Measurements from ENCODE around the gene BAHCC1.

Gene BAHCC1

GRCh38 chr17:81428121-81428515 lies 32.9 kb downstream of the BAHCC1 start:
- DNase-seq = peak; percentile 28

DNA sequence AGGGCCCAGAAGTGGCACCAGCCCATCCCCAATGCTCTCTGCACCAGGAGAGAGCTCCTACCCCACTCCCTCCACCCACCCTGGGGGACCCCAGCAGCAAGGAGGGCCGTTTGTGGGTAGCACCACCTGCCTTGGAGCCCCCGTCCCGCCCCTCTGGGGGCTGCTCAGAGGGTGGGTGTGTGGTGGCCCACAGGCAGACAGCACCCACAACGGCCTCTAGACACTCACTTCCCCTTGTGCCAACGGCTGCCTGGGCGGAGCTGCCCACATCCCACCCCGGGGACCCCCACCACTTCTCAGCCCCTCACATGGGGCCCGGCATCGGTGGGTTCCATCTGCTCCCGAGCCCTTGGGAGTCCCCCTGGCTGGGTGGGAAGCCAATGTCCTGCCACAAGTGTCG lies 33.3 kb downstream of the BAHCC1 start:
- DNase-seq = no peak

DNA sequence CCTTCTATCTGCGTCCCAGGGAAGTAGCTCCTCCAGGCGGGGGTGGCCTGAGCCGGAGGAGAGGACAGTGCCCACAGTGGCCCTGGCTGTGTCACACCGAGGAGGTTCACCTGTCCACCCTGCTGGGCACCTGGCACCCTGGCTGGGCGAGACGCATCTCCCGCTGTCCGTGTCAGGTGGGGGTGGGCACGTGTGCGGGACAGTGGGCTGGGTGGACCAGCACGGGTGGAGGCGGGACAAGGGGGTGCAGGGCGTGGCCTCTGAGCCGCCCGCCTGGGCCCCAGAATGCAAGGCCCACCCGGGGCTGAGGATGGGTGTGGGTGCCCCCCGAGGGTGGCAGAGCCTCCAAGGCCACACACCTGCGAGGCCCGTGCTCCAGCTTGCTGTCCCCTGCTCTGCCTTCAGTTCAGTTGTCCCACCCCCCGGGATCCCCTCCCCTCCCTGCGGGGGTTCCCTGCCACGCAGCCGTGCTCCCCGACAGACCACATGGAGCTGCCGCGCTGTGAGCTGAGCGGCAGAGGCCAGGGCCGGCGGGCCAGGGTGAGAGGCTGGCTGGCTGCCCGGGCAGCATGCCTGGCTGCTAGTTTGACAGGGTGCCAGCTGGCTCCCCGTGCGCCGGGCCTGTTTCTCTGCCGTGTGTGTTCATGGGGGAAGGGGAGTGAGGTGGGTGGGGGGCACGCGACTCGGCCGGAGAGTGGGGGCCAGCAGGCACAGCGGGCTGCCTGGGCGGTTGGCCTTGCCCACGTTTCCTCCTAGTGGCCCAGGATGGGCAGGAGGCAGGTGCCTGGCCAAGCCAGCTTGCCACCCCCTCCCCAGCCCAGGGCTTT lies 33.9 kb downstream of the BAHCC1 start:
- peak; percentile 87 for DNase-seq

- no peak for DNase-seq
Measured at GRCh38 chr17:81429821-81430551, 34.7 kb downstream of the BAHCC1 start.

DNA sequence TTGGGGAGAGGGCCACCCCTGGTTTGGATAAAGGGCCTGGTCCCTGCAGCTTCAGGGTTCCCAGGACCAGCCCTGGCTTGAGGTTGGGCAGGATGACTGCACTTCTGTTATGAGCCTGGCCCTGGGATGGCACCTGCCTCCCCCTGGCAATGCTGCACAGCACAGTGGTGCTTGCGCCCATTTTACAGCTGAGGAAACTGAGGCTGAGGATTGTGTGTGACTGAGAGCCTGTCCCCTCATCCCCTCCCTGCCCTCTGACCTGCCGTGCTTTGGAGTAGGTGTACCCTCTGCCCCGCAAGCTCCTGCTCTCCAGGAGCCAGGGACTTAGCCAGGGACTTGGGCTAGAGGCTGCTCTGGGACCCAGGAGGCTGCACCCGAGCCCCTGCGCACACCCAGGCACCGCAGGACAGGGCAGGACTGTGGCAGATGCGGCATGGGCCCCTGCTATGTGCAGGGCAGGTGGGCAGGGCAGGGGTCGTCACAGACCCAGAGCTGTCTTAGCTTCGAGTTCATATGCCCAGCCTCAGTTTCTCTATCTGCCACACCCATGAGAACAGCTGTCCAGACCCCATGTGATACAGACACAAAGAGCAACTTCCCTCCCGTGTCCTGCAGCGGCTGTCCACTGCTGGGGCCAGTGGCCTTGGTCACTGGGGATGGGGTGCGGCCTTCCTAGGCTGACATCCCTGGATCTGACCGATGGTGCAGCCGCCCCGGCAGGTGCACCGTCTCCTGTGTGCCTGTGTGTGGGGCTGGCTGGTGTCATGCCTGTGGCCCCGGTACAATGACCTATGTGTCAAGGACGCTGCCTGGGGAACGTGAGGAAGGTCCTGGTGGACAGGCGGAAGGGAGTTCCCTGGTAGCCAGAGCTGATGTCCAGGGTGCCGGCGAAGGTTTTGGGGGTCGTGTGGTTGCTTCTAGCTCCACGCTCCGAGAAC lies 36.6 kb downstream of the BAHCC1 start:
- DNase-seq = no peak

GRCh38 chr17:81432941-81433340 lies 37.7 kb downstream of the BAHCC1 start:
- DNase-seq = peak; percentile 91

GRCh38 chr17:81433656-81434055 lies 38.4 kb downstream of the BAHCC1 start:
- DNase-seq = no peak

DNA sequence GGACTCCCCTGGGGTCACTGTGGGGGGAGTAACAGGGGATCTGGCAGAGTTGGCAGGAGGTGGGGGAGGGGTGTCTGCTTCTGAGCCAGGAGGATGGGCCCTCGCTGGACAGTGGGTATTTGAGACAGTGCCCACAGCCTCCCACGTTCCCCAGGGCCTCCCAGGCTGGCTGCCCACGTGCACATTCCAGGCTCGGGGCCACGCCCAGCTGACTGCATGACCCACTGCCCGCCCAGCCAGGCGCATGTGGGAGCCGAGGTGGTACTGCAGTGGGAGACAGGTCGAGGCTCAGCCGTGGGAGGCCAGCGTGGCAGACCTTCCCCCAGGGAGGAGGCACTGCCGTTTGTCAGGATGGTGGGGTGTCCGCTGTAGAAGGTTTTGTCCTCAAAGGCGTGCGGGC lies 38.8 kb downstream of the BAHCC1 start:
- no peak for DNase-seq

GRCh38 chr17:81434681-81435417 lies 39.6 kb downstream of the BAHCC1 start:
- DNase-seq = no peak

DNA sequence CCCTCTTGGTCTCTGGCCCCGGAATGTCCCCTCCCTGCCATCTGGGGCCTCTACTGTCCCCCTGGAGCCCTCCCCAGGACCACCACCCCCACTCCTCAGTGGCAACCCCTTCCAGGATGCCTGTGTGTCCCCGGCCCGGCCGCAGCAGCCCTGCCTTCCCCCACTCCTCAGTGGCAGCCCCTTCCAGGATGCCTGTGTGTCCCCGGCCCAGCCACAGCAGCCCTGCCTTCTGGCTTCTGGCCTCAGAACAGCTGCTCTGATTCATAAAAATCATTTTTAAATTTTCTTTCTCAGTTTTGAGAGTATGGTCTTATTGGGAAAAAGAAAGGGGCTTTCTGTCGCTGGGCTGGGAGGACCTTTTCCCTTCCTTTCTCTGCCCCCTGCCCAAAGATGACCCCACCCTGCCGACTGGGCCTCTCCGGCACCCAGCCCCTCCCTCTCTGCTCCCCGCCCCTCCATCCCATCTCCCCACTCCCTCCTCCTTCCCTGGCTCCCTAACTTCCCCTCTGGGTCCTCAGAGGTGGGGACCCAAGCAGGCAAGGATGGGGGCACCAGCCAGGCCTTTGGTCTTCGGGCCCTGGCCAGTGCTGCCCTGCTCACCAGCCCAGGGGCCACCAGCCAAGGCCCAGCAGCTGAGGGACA lies 40.5 kb downstream of the BAHCC1 start:
- DNase-seq = no peak

DNA sequence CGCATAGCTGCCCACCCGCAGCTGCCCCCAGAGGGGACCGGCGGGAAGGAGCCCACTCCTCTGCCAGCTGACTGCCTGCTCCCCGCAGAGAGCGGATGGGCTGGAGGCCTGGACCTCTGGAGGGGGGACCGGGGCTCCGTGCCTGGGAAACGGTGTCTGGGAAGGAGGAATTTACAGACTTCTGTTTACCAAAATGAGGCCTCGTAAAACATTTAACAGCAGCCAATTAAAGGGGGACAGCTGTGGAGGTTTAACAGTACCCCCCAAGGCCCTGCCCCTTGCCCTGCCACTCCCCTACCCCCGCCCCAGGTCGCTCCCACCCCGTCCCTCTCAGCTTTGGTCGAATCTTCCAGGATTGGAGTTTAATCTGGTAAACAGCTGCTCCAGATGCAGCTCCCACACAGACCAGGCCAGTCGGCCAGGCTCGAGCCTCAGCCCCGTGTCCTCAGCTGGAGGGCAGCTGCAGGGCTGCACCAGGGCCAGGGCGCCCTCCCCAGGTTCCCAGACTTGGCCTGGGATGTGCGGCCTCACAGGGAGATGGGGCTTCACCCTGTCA lies 41.1 kb downstream of the BAHCC1 start:
- DNase-seq = no peak

DNA sequence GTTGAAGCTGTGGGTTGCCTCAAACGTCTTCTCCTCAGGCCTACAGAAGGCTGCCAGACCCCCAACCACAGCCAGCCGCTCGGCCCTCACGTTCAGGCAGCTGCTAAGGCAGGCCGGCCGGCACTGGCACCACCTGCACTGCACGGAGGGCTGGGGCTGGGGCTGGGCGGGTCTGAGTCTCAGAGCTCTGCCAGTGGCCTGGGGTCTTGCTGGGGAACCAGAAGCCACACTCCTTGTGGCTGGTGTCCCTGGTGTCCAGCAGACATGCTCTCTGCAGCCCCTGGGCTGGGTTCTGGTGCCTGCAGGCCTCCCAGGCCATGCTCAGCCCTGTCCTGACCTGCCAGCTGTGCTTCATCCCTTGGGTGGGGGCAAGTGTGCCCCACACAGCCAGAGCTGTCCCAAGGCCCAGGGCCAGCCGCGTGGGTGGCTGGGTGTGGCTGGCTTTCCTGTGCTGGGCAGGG lies 42.0 kb downstream of the BAHCC1 start:
- DNase-seq = no peak

DNA sequence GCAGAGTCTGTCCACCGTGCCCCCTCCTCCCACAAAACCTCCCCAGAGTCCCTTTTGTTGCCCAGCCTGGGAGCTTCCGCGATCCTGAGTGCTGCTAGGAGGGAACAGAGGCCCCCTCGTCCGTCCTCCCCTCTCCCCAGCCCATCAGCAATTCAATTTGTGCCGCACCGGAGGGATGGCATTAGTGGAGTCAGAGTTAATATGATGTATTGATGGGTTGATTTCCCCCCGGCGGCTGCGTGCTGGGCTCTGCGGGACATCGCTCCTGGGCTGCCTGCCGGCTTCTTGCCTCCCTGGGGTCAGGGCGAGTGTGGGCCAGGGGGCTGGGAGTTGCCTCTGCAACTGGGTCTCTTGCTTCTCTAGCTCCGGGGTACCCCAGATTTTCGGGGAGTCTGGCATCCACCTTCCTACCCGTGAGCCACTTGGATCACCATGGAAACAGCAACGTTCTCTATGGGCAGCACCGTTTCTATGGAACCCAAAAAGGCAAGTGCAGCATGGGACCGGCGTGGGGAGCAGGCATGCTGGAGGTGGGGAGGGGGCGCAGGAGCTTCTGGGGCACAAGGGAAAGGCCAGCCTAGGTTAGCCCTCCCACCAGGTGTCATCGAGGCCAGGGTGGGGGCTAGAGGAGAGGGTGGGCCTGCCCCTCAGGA lies 42.9 kb downstream of the BAHCC1 start:
- DNase-seq = no peak

GRCh38 chr17:81438688-81439087 lies 43.4 kb downstream of the BAHCC1 start:
- no peak for DNase-seq

- no peak for DNase-seq
Measured at GRCh38 chr17:81440051-81440471, 44.8 kb downstream of the BAHCC1 start.

GRCh38 chr17:81440511-81441244 lies 45.4 kb downstream of the BAHCC1 start:
- DNase-seq = peak; percentile 17

DNA sequence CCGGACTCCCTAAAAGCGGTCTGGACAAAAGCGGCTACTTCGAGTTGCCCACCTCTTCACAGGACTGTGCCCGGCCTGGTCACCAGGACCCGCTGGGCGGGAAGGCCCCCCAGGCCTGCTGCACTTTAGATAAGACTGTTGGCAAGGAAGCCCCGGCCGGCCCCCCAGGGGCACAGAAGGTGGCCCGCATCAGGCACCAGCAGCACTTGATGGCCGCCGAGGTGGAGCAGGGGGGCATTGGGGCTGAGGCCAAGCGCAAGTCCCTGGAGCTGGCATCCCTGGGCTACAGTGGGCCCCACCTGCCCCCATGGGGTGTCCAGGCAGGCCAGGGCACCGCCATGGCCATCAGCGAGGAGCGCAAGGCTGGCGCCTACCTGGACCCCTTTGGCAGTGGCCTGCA lies 47.5 kb downstream of the BAHCC1 start:
- no peak for DNase-seq

- DNase-seq = no peak
Measured at GRCh38 chr17:81443269-81443668, 48.0 kb downstream of the BAHCC1 start.

DNA sequence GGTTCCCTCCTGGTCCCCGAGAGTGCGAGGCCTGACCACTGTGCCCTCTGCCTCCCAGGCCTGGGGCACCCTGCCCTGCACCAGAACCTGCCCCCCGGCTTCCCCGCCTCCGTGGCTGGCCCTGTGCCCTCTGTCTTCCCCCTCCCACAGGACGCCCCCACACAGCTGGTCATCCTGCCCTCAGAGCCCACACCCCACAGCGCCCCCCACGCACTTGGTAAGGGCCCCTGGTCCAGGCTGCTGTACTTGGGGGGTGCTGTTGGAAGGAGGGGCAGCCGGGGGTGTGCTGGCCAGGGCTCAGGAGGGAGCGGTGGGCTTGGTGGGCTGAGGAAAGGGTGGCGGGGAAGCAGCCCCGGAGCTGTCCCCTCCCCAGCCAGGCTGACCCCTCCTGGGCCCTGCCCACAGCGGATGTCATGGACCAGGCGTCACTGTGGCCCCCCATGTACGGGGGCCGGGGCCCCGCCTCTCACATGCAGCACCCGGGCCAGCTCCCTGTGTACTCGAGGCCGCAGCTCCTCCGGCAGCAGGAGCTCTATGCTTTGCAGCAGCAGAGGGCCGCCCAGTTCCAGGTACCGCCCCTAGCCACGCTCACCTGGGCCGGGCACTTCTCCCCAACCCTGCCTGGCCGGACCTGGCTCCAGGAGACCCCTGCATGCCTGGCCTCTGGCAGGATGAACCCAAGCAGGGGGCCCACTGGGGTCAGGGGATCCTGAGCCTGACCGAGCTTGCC lies 49.5 kb downstream of the BAHCC1 start:
- DNase-seq = no peak

All from NCI-H1105 treated with DMSO at 0.1 percent for 48 hours (cell line).